MM.1S (cell line): Measurements from ENCODE around the gene ARF3.
A peak's percentile ranks its signal among the peaks of the same experiment; 100 is the strongest.

Experiments
- DNase-seq: peaks from one replicate; pipeline ENCODE4 v3.0.0-alpha.2; 2015
- H2AFZ ChIP-seq: fragments of 300-600 bp; sonication (generic); 2 replicates; pipeline ENCODE4 v1.6.0; 2016; ENCODE audit warnings: antibody characterized with exemption, low read length
- H3F3A ChIP-seq: fragments of 300-600 bp; sonication (generic); 2 replicates; pipeline ENCODE4 v1.6.1; 2016; ENCODE audit warnings: mild to moderate bottlenecking, antibody characterized with exemption, low read length, moderate library complexity, mixed read lengths; ENCODE audit not compliant: insufficient read depth
- H3K27ac ChIP-seq: fragments of 300-600 bp; sonication (generic); 2 replicates; pipeline ENCODE4 v1.5.1; 2016; ENCODE audit warnings: mild to moderate bottlenecking, low read length
- H3K27me3 ChIP-seq: fragments of 300-600 bp; sonication (generic); replicated peaks from 2 replicates; pipeline ENCODE4 v1.6.0; 2016; ENCODE audit warnings: low read length; ENCODE audit not compliant: insufficient read depth
- H3K36me3 ChIP-seq: fragments of 300-600 bp; sonication (generic); replicated peaks from 2 replicates; pipeline ENCODE4 v1.6.1; 2016; ENCODE audit warnings: mild to moderate bottlenecking, low read length, mixed read lengths; ENCODE audit not compliant: insufficient read depth
- H3K4me1 ChIP-seq: fragments of 300-600 bp; sonication (generic); 2 replicates; pipeline ENCODE4 v1.6.1; 2016; ENCODE audit warnings: low read length, mixed read lengths
- H3K4me2 ChIP-seq: fragments of 300-600 bp; sonication (generic); 2 replicates; pipeline ENCODE4 v1.6.0; 2016; ENCODE audit warnings: low read depth, low read length
- H3K4me3 ChIP-seq: fragments of 300-600 bp; sonication (generic); 2 replicates; pipeline ENCODE4 v1.5.1; 2016; ENCODE audit warnings: low read length, mixed read lengths
- H3K79me2 ChIP-seq: fragments of 300-600 bp; sonication (generic); 2 replicates; pipeline ENCODE4 v1.6.1; 2016; ENCODE audit warnings: mixed run types, low read length, mixed read lengths
- H3K9ac ChIP-seq: fragments of 300-600 bp; sonication (generic); 2 replicates; pipeline ENCODE4 v1.6.1; 2016; ENCODE audit warnings: low read length, mixed read lengths
- H3K9me2 ChIP-seq: fragments of 300-600 bp; sonication (generic); replicated peaks from 2 replicates; pipeline ENCODE4 v1.6.1; 2016; ENCODE audit warnings: mild to moderate bottlenecking, low read length, mixed read lengths; ENCODE audit not compliant: insufficient read depth
- H3K9me3 ChIP-seq: fragments of 300-600 bp; sonication (generic); replicated peaks from 2 replicates; pipeline ENCODE4 v1.6.1; 2016; ENCODE audit warnings: mild to moderate bottlenecking, low read length, mixed read lengths; ENCODE audit not compliant: insufficient read depth
- H4K20me1 ChIP-seq: fragments of 300-600 bp; sonication (generic); 2 replicates; pipeline ENCODE4 v1.6.1; 2016; ENCODE audit warnings: mild to moderate bottlenecking, low read length, moderate library complexity, mixed read lengths; ENCODE audit not compliant: insufficient read depth
- CTCF ChIP-seq: fragments of 300-600 bp; sonication (generic); IDR thresholded peaks from 2 replicates; pipeline ENCODE4 v1.5.1; 2016; ENCODE audit warnings: antibody characterized with exemption, low read length, mixed read lengths
- EZH2 ChIP-seq: fragments of 300-600 bp; sonication (generic); optimal IDR thresholded peaks from 2 replicates; pipeline ENCODE3; 2017; ENCODE audit warnings: low read depth, mild to moderate bottlenecking, antibody characterized with exemption, low read length, mixed read lengths
- EZH2phosphoT487 ChIP-seq: fragments of 300-600 bp; sonication (generic); IDR thresholded peaks from 2 replicates; pipeline ENCODE4 v1.6.1; 2018; ENCODE audit warnings: antibody characterized with exemption, low read length

The ARF3 gene

GRCh38 chr12:48991247-48992050 is 34.2 kb upstream of the ARF3 start:
- H3F3A ChIP-seq: peaks cover 4% of the 10 kb centered on the region; the same call in 1 of the 2 replicates
- TF ChIP-seq CTCF: no peak
- TF ChIP-seq EZH2: no peak
- TF ChIP-seq EZH2phosphoT487: no peak
- H3K4me1 ChIP-seq: no peaks in the 10 kb centered on the region
- DNase-seq: peak; percentile 3
- H3K9me2 ChIP-seq: no peaks in the 10 kb centered on the region
- no peak overlapping the region for H3K4me2 ChIP-seq
- H3K4me3 ChIP-seq: no peak overlapping the region
- no peaks in the 10 kb centered on the region for H4K20me1 ChIP-seq
- no peaks in the 10 kb centered on the region for H3K36me3 ChIP-seq
- no peaks in the 10 kb centered on the region for H3K79me2 ChIP-seq
- no peak overlapping the region for H3K9ac ChIP-seq
- peaks cover 22% of the 10 kb centered on the region for H3K27me3 ChIP-seq
- H3K9me3 ChIP-seq: no peaks in the 10 kb centered on the region
- H3K27ac ChIP-seq: no peak overlapping the region
- H2AFZ ChIP-seq: no peak overlapping the region

GRCh38 chr12:48990552-48990951 is 33.3 kb upstream of the ARF3 start:
- no peaks in the 10 kb centered on the region for H3K4me1 ChIP-seq
- no peaks in the 10 kb centered on the region for H3K9me3 ChIP-seq
- DNase-seq: peak; percentile 0
- no peaks in the 10 kb centered on the region for H3K9me2 ChIP-seq
- no peak overlapping the region for H2AFZ ChIP-seq
- H3K36me3 ChIP-seq: no peaks in the 10 kb centered on the region
- H3K79me2 ChIP-seq: no peaks in the 10 kb centered on the region
- no peak overlapping the region for H3K4me2 ChIP-seq
- TF ChIP-seq EZH2 (no peak), EZH2phosphoT487 (no peak)
- H4K20me1 ChIP-seq: no peaks in the 10 kb centered on the region
- H3K27ac ChIP-seq: no peak overlapping the region
- H3K27me3 ChIP-seq: peaks cover 28% of the 10 kb centered on the region
- H3F3A ChIP-seq: no peaks in the 10 kb centered on the region
- no peak overlapping the region for H3K4me3 ChIP-seq
- H3K9ac ChIP-seq: no peak overlapping the region

GRCh38 chr12:48988030-48988649 is 30.9 kb upstream of the ARF3 start:
- Histone ChIP-seq H3K27me3 (peaks cover 46% of the 10 kb centered on the region), H3K9me3 (no peaks in the 10 kb centered on the region), H3K4me1 (no peaks in the 10 kb centered on the region), H3F3A (no peaks in the 10 kb centered on the region), H3K27ac (no peak overlapping the region), H3K36me3 (no peaks in the 10 kb centered on the region), H3K9ac (no peak overlapping the region), H3K4me3 (no peak overlapping the region), H3K4me2 (peak overlapping the region; percentile 61; the same call in 1 of the 2 replicates), H2AFZ (0 out of 2 replicates have a peak overlapping the region, but pooled peaks have one; percentile 38), H3K79me2 (no peaks in the 10 kb centered on the region), H3K9me2 (no peaks in the 10 kb centered on the region), H4K20me1 (no peaks in the 10 kb centered on the region)
- DNase-seq: peak; percentile 64
- TF ChIP-seq EZH2 (no peak), CTCF (peak; percentile 98)
